Measurements from ENCODE around the gene CARF.
"Not testable (repeated sequence)": the region's sequence is repeated elsewhere in the genome, so short reads cannot be mapped to it uniquely, and the experiment has no call there.

Gene CARF

GRCh38 chr2:202911512-202912341 is at the start of gene CARF, which contains the start of gene WDR12:
Gene CARF, plus strand, starts transcription at chr2:202912275. Its CDS starts 29,628 bp downstream, at chr2:202941903.
Gene WDR12, minus strand, starts transcription at chr2:202911673. Its CDS starts 197 bp downstream, at chr2:202911476.
- peak; percentile 93 for DNase-seq

GRCh38 chr2:202870431-202871299 is 41.4 kb upstream of the CARF start:
- peak; percentile 56 for DNase-seq

GRCh38 chr2:202871300-202872141 is 40.6 kb upstream of the CARF start, which contains the start of gene ICA1L:
Gene ICA1L, minus strand, starts transcription at chr2:202871766. Its CDS starts 42,757 bp downstream, at chr2:202829009.
- DNase-seq, result peak; percentile 61

- DNase-seq, result no peak
Observed at GRCh38 chr2:202877699-202878098, 34.4 kb upstream of the CARF start.

GRCh38 chr2:202881570-202881969 is 30.5 kb upstream of the CARF start:
- DNase-seq, result no peak

- DNase-seq, result peak; percentile 17
Observed at GRCh38 chr2:202883987-202884675, 27.9 kb upstream of the CARF start.

GRCh38 chr2:202885190-202885589 is 26.9 kb upstream of the CARF start:
- DNase-seq, result no peak

GRCh38 chr2:202905507-202905906 is 6.6 kb upstream of the CARF start:
- not testable (repeated sequence) for DNase-seq

- no peak for DNase-seq
Observed at GRCh38 chr2:202908186-202908585, 3.9 kb upstream of the CARF start.

- DNase-seq, result no peak
Observed at GRCh38 chr2:202909394-202910192, 2.5 kb upstream of the CARF start.

- DNase-seq, result not testable (repeated sequence)
Observed at GRCh38 chr2:202910250-202910649, 1.8 kb upstream of the CARF start.

GRCh38 chr2:202910698-202911097 is 1.4 kb upstream of the CARF start:
- DNase-seq, result no peak

GRCh38 chr2:202911203-202911511 is 918 bp upstream of the CARF start:
- DNase-seq, result no peak

GRCh38 chr2:202912342-202913201 is 497 bp downstream of the CARF start:
- not testable (repeated sequence) for DNase-seq

GRCh38 chr2:202918860-202919259 is 6.8 kb downstream of the CARF start:
- no peak for DNase-seq

GRCh38 chr2:202932425-202933138 is 20.5 kb downstream of the CARF start:
- DNase-seq, result peak; percentile 35

- DNase-seq, result no peak
Observed at GRCh38 chr2:202933139-202933510, 21.1 kb downstream of the CARF start.

GRCh38 chr2:202933958-202934357 is 21.9 kb downstream of the CARF start:
- no peak for DNase-seq

GRCh38 chr2:202934456-202934855 is 22.4 kb downstream of the CARF start:
- no peak for DNase-seq

- DNase-seq, result no peak
Observed at GRCh38 chr2:202938960-202939359, 26.9 kb downstream of the CARF start.
